ENCODE results near the gene SLC25A21.

DNA sequence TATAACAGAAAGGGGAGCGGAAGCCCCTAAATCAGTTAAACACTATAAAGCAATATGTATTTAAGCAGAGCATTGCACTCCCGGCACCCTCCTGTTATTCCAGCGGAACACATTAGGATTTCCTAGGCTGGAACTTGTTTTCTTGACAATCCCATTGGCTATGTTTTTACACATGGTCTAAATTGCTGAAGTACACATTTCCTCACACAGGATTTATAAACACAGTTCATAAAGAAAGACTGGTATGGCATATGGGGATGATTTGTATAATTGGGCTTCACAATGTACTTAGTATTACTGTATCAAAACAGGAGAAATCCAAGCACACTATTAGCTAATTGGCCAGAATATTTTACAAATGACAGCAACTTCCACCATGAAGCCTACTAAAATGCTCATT is 487.5 kb downstream of the SLC25A21 start:
- TF ChIP-seq POLR2AphosphoS5 (IDR thresholded peaks at IDR 0.05; ENCODE audit: low read depth, low read length) (no peak), TAF1 (IDR thresholded peaks at IDR 0.05; ENCODE audit: borderline replicate concordance, insufficient read depth, low read length) (no peak), SIN3A (IDR thresholded peaks at IDR 0.05; ENCODE audit: borderline replicate concordance, insufficient read depth, low read length) (no peak), FOXP2 (optimal IDR thresholded peaks at IDR 0.05; ENCODE audit: borderline replicate concordance, extremely low read depth, extremely low read length, insufficient read depth) (no peak)
- TF ChIP-seq, protein P1, sequence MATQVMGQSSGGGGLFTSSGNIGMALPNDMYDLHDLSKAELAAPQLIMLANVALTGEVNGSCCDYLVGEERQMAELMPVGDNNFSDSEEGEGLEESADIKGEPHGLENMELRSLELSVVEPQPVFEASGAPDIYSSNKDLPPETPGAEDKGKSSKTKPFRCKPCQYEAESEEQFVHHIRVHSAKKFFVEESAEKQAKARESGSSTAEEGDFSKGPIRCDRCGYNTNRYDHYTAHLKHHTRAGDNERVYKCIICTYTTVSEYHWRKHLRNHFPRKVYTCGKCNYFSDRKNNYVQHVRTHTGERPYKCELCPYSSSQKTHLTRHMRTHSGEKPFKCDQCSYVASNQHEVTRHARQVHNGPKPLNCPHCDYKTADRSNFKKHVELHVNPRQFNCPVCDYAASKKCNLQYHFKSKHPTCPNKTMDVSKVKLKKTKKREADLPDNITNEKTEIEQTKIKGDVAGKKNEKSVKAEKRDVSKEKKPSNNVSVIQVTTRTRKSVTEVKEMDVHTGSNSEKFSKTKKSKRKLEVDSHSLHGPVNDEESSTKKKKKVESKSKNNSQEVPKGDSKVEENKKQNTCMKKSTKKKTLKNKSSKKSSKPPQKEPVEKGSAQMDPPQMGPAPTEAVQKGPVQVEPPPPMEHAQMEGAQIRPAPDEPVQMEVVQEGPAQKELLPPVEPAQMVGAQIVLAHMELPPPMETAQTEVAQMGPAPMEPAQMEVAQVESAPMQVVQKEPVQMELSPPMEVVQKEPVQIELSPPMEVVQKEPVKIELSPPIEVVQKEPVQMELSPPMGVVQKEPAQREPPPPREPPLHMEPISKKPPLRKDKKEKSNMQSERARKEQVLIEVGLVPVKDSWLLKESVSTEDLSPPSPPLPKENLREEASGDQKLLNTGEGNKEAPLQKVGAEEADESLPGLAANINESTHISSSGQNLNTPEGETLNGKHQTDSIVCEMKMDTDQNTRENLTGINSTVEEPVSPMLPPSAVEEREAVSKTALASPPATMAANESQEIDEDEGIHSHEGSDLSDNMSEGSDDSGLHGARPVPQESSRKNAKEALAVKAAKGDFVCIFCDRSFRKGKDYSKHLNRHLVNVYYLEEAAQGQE (IDR thresholded peaks at IDR 0.05; ENCODE audit: insufficient read depth in 1 of 2, low read depth in 2 of 2, low read length in 2 of 2) = no peak
